HepG2 (cell line): ENCODE data around the gene SNF8. TPM values are rescaled to one million over a fixed set of nuclear protein-coding genes. Genes with fewer than 3 reads are reported as not detected.
A peak's percentile ranks its signal among the peaks of the same experiment; 100 is the strongest.

Experiments used
- ATF1 ChIP-seq: IDR thresholded peaks from 2 replicates; pipeline ENCODE4 v1.6.1; 2016; ENCODE audit warnings: mild to moderate bottlenecking, control low read depth
- BHLHE40 ChIP-seq: IDR thresholded peaks from 2 replicates; pipeline ENCODE4 v1.6.1; 2011; ENCODE audit warnings: low read length, improper control_type of control experiment
- BRCA1 ChIP-seq: sonication (generic); formaldehyde crosslinking; IDR thresholded peaks from 2 replicates; pipeline ENCODE4 v1.4.0; 2020; ENCODE audit warnings: missing genetic modification reagents
- EHMT2 ChIP-seq: fragments of 200-600 bp; sonication (generic); IDR thresholded peaks from 2 replicates; pipeline ENCODE4 v1.7.0; 2017; ENCODE audit warnings: antibody characterized with exemption, low read depth, low read length, borderline replicate concordance
- FOXK2 ChIP-seq: fragments of 450-650 bp; IDR thresholded peaks from 2 replicates; pipeline ENCODE4 v1.6.1; 2016
- FOXM1 ChIP-seq: sonication (generic); formaldehyde crosslinking; IDR thresholded peaks from 2 replicates; pipeline ENCODE4 v1.5.0; 2020; ENCODE audit warnings: missing genetic modification reagents
- GFI1 ChIP-seq: sonication (generic); formaldehyde crosslinking; IDR thresholded peaks from 2 replicates; pipeline ENCODE4 v1.5.0; 2020; ENCODE audit warnings: missing genetic modification reagents, mild to moderate bottlenecking, borderline replicate concordance
- GZF1 ChIP-seq: sonication (generic); formaldehyde crosslinking; IDR thresholded peaks from 2 replicates; pipeline ENCODE4 v1.5.1; 2020; ENCODE audit warnings: mild to moderate bottlenecking, missing genetic modification reagents
- HDAC2 ChIP-seq: sonication (generic); formaldehyde crosslinking; IDR thresholded peaks from 2 replicates; pipeline ENCODE4 v1.4.0; 2020; ENCODE audit warnings: missing genetic modification reagents
- JDP2 ChIP-seq: sonication (generic); formaldehyde crosslinking; IDR thresholded peaks from 2 replicates; pipeline ENCODE4 v1.8.1; 2022; ENCODE audit warnings: missing genetic modification reagents, borderline replicate concordance
- JUN ChIP-seq: sonication (generic); formaldehyde crosslinking; IDR thresholded peaks from 2 replicates; pipeline ENCODE4 v1.4.0; 2020; ENCODE audit warnings: mild to moderate bottlenecking, missing genetic modification reagents
- KAT7 ChIP-seq: IDR thresholded peaks from 2 replicates; pipeline ENCODE4 v1.6.1; 2018; ENCODE audit warnings: borderline replicate concordance, missing compliant biosample characterization
- MED1 ChIP-seq: sonication (generic); formaldehyde crosslinking; IDR thresholded peaks from 2 replicates; pipeline ENCODE4 v1.4.0; 2020; ENCODE audit warnings: missing genetic modification reagents
- MZF1 ChIP-seq: sonication (generic); formaldehyde crosslinking; IDR thresholded peaks from 2 replicates; pipeline ENCODE4 v1.8.1; 2023; ENCODE audit warnings: mild to moderate bottlenecking, missing genetic modification reagents, borderline replicate concordance
- NR0B2 ChIP-seq: sonication (generic); formaldehyde crosslinking; IDR thresholded peaks from 2 replicates; pipeline ENCODE4 v1.4.0; 2020; ENCODE audit warnings: mild to moderate bottlenecking, missing genetic modification reagents
- PAX8 ChIP-seq: sonication (generic); formaldehyde crosslinking; IDR thresholded peaks from 2 replicates; pipeline ENCODE4 v1.8.0; 2022; ENCODE audit warnings: mild to moderate bottlenecking, missing genetic modification reagents, borderline replicate concordance
- POLR2AphosphoS2 ChIP-seq: IDR thresholded peaks from 2 replicates; pipeline ENCODE4 v1.6.1; 2011; ENCODE audit warnings: low read depth, low read length, improper control_type of control experiment
- RNF2 ChIP-seq: fragments of 450-650 bp; conservative IDR thresholded peaks from 2 replicates; pipeline ENCODE4 v1.6.1; 2016; ENCODE audit warnings: low read depth
- RXRA ChIP-seq: sonication (generic); formaldehyde crosslinking; IDR thresholded peaks from 2 replicates; pipeline ENCODE4 v1.5.1; 2020; ENCODE audit warnings: missing genetic modification reagents
- TCF7 ChIP-seq: sonication (generic); IDR thresholded peaks from 2 replicates; pipeline ENCODE4 v1.6.1; 2016; ENCODE audit warnings: antibody characterized with exemption, low read depth
- YY1 ChIP-seq: IDR thresholded peaks from 2 replicates; pipeline ENCODE4 v1.6.1; 2011; ENCODE audit warnings: low read length, low read depth, moderate library complexity, mild to moderate bottlenecking; ENCODE audit not compliant: insufficient read depth, insufficient replicate concordance
- ZBTB3 ChIP-seq: sonication (generic); formaldehyde crosslinking; IDR thresholded peaks from 2 replicates; pipeline ENCODE4 v1.4.0; 2020; ENCODE audit warnings: low read depth, mild to moderate bottlenecking, moderate library complexity, missing genetic modification reagents, borderline replicate concordance
- ZBTB7A ChIP-seq: sonication (generic); formaldehyde crosslinking; IDR thresholded peaks from 2 replicates; pipeline ENCODE4 v1.8.0; 2022; ENCODE audit warnings: mild to moderate bottlenecking, missing genetic modification reagents
- ZHX2 ChIP-seq, 2 experiments: sonication (generic) in 1 of 2; formaldehyde crosslinking in 1 of 2; IDR thresholded peaks; 2 replicates each; pipeline versions ENCODE4 v1.6.1 to v1.9.0; 2014 to 2022; ENCODE audit warnings: antibody characterized with exemption in 1 of 2, borderline replicate concordance in 1 of 2, inconsistent platforms in 1 of 2, low read depth in 1 of 2, missing genetic modification reagents in 1 of 2
- ZNF296 ChIP-seq: sonication (generic); formaldehyde crosslinking; conservative IDR thresholded peaks from 2 replicates; pipeline ENCODE4 v1.5.0; 2020; ENCODE audit warnings: mild to moderate bottlenecking, missing genetic modification reagents
- ZZZ3 ChIP-seq: sonication (generic); formaldehyde crosslinking; IDR thresholded peaks from 2 replicates; pipeline ENCODE4 v1.4.0; 2020; ENCODE audit warnings: missing genetic modification reagents, mild to moderate bottlenecking, borderline replicate concordance
- polyA plus RNA-seq, 8 experiments: library from polyadenylated mRNA; depleted of rRNA in 3 of 8; stranded (reverse) in 7 of 8; unstranded in 1 of 8; fragments of >200 nt; fragmentation: Illumina TruSeq in 4 of 8; extraction: Trizol in 4 of 8; gene quantifications; 2 replicates each; pipeline versions ENCODE4 v1.2.1 to v1.2.3, GENCODE V29; 2011 to 2016; ENCODE audit warnings: low read depth in 4 of 8, missing spikeins in 1 of 8, mixed read lengths in 1 of 8; ENCODE audit not compliant: insufficient read depth in 1 of 8
- total RNA-seq, 5 experiments: library from RNA; depleted of rRNA; stranded (reverse); fragments of >200 nt; fragmentation: Illumina TruSeq; extraction: Trizol; gene quantifications; 2 replicates each; pipeline ENCODE4 v1.2.3, GENCODE V29; 2016; ENCODE audit warnings: low read depth in 1 of 5

Gene SNF8
- total and polyA plus RNA-seq, 2 of the 13 experiments (the other 11 are each of a cell fraction or from before 2014, with no cell fraction given): 114 to 153 TPM

- peak; percentile 90; the same call in 1 of the 2 replicates for TF ChIP-seq GZF1 (CRISPR knock-in tag)
- no peak for TF ChIP-seq POLR2AphosphoS2
- TF ChIP-seq KAT7 (CRISPR knock-in tag): peak; percentile 62
- TF ChIP-seq ZHX2 (IDR thresholded peaks at IDR 0.05; ENCODE audit: low read depth): peak; percentile 90
- peak; percentile 88 for TF ChIP-seq ZHX2 (CRISPR knock-in tag; IDR thresholded peaks at IDR 0.05; ENCODE audit: borderline replicate concordance)
- TF ChIP-seq PAX8 (CRISPR knock-in tag): peak; percentile 95
- TF ChIP-seq RNF2: peak; percentile 97
- peak; percentile 83 for TF ChIP-seq YY1
- peak; percentile 47 for TF ChIP-seq BHLHE40
- no peak for TF ChIP-seq FOXK2
- TF ChIP-seq TCF7: no peak; the same call in 1 of the 2 replicates
- TF ChIP-seq JUN (CRISPR knock-in tag): peak; percentile 79; the same call in 1 of the 2 replicates
- peak; percentile 96 for TF ChIP-seq ZBTB7A (CRISPR knock-in tag)
- peak; percentile 84 for TF ChIP-seq MED1 (CRISPR knock-in tag)
- peak; percentile 89 for TF ChIP-seq RXRA (CRISPR knock-in tag)
- peak; percentile 87 for TF ChIP-seq BRCA1 (CRISPR knock-in tag)
- no peak for TF ChIP-seq ZNF296
- TF ChIP-seq HDAC2 (CRISPR knock-in tag): peak; percentile 94
- TF ChIP-seq MZF1 (CRISPR knock-in tag): 0 out of 2 replicates have a peak, but pooled peaks have one; percentile 62
- TF ChIP-seq NR0B2 (CRISPR knock-in tag): peak; percentile 89
- TF ChIP-seq GFI1: no peak
- peak; percentile 67; the same call in 1 of the 2 replicates for TF ChIP-seq EHMT2
- peak; percentile 90; the same call in 1 of the 2 replicates for TF ChIP-seq ZZZ3 (CRISPR knock-in tag)
- TF ChIP-seq ATF1 (CRISPR knock-in tag): peak; percentile 95
- 0 out of 2 replicates have a peak, but pooled peaks have one; percentile 18 for TF ChIP-seq FOXM1 (CRISPR knock-in tag)
- no peak for TF ChIP-seq JDP2 (CRISPR knock-in tag)
- TF ChIP-seq ZBTB3 (CRISPR knock-in tag): peak; percentile 95
Measured at GRCh38 chr17:48944515-48945260, at the start of gene SNF8 (continued).
